Posterior cingulate gyrus (tissue), 11 donors: ENCODE data around the gene IRAK1.
A peak's percentile ranks its signal among the peaks of the same experiment; 100 is the strongest.
"Not testable (repeated sequence)": the region's sequence is repeated elsewhere in the genome, so short reads cannot be mapped to it uniquely, and the experiment has no call there.

Source experiments
- DNase-seq, 10 donors: peaks; one replicate each; pipeline versions ENCODE4 v3.0.0 to v3.0.0-alpha.2; 2020 to 2021; ENCODE audit warnings: mixed read lengths in 3 of 10
- intact Hi-C: fragments of 100-400 bp; cut with DNase I; formaldehyde crosslinking; loops from one replicate; pipeline ENCODE4 v1.15.1; 2023

Gene IRAK1

GRCh38 chrX:154006947-154007346 is 12.8 kb downstream of the IRAK1 start:
- intact Hi-C loops, result no loop called here
- peak in 3 of 10 donors; percentile 46 to 82 (median 59) for DNase-seq

GRCh38 chrX:154004315-154004714 is 15.4 kb downstream of the IRAK1 start:
- intact Hi-C loops, result no loop called here
- peak in 2 of 10 donors; percentile 46 to 55 for DNase-seq

- peak in 5 of 10 donors; percentile 32 to 90 (median 57) for DNase-seq
- intact Hi-C loops, result no loop called here
These were observed 17.4 kb downstream of the IRAK1 start for GRCh38 chrX:154002215-154002719.

- intact Hi-C loops, result no loop called here
- DNase-seq, result no peak
These were observed 19.7 kb downstream of the IRAK1 start for GRCh38 chrX:154000051-154000450.

- intact Hi-C loops, result no loop called here
- peak in 1 of 10 donors; percentile 43 for DNase-seq
These were observed 20.2 kb downstream of the IRAK1 start for GRCh38 chrX:153999359-154000037.

GRCh38 chrX:153995504-153995903 is 24.2 kb downstream of the IRAK1 start:
- DNase-seq, result no peak
- intact Hi-C loops, result no loop called here

- intact Hi-C loops, DNase-seq: not testable (repeated sequence)
These were observed 25.3 kb downstream of the IRAK1 start for GRCh38 chrX:153994398-153994797.

- intact Hi-C loops, result no loop called here
These were observed 25.7 kb downstream of the IRAK1 start for GRCh38 chrX:153993978-153994377.

GRCh38 chrX:153993079-153993478 is 26.6 kb downstream of the IRAK1 start:
- intact Hi-C loops, result no loop called here

More at GRCh38 chrX:153993978-153994377, 25.7 kb downstream of the IRAK1 start:
- DNase-seq, result no peak

GRCh38 chrX:153992180-153992579 is 27.5 kb downstream of the IRAK1 start:
- intact Hi-C loops, result no loop called here

More at GRCh38 chrX:153993079-153993478, 26.6 kb downstream of the IRAK1 start:
- DNase-seq, result peak in 2 of 10 donors; percentile 39 to 61

GRCh38 chrX:153991013-153991580 is 28.6 kb downstream of the IRAK1 start:
- intact Hi-C loops, result no loop called here
- no peak for DNase-seq

More at GRCh38 chrX:153992180-153992579, 27.5 kb downstream of the IRAK1 start:
- peak in 2 of 10 donors; percentile 41 to 61 for DNase-seq

- intact Hi-C loops, result no loop called here
- peak in 1 of 10 donors; percentile 41 for DNase-seq
These were observed 29.6 kb downstream of the IRAK1 start for GRCh38 chrX:153989973-153990655.

- no peak for DNase-seq
- intact Hi-C loops, result no loop called here
These were observed 31.2 kb downstream of the IRAK1 start for GRCh38 chrX:153988493-153988892.

GRCh38 chrX:153984351-153985178 is 35.1 kb downstream of the IRAK1 start:
- intact Hi-C loops, result no loop called here
- peak in 2 of 10 donors; percentile 61 to 74 for DNase-seq

- intact Hi-C loops, result no loop called here
- DNase-seq, result no peak
These were observed 36.3 kb downstream of the IRAK1 start for GRCh38 chrX:153983321-153983801.

- intact Hi-C loops, result no loop called here
These were observed 37.8 kb downstream of the IRAK1 start for GRCh38 chrX:153981771-153982533.

GRCh38 chrX:153981231-153981630 is 38.5 kb downstream of the IRAK1 start:
- DNase-seq, result peak in 1 of 10 donors; percentile 59
- intact Hi-C loops, result no loop called here

More at GRCh38 chrX:153981771-153982533, 37.8 kb downstream of the IRAK1 start:
- DNase-seq, result peak in 1 of 10 donors; percentile 83

- DNase-seq, intact Hi-C loops: not testable (repeated sequence)
These were observed 39.3 kb downstream of the IRAK1 start for GRCh38 chrX:153980394-153980793.

- intact Hi-C loops, result no loop called here
- no peak for DNase-seq
These were observed 44.9 kb downstream of the IRAK1 start for GRCh38 chrX:153974726-153975286.
